Subcutaneous preadipocyte (primary cell): Measurements from ENCODE around the gene ZNF548. TPM values are rescaled to one million over a fixed set of nuclear protein-coding genes. Genes with fewer than 3 reads are reported as not detected.

ENCODE experiments used
- total RNA-seq: library from RNA; depleted of rRNA; stranded (reverse); fragments of >200 nt; gene quantifications from 2 replicates; pipeline ENCODE4 v1.2.3, GENCODE V29; 2012

Gene ZNF548
- 10.9 and 11.0 TPM in 2 replicates for total RNA-seq

DNA sequence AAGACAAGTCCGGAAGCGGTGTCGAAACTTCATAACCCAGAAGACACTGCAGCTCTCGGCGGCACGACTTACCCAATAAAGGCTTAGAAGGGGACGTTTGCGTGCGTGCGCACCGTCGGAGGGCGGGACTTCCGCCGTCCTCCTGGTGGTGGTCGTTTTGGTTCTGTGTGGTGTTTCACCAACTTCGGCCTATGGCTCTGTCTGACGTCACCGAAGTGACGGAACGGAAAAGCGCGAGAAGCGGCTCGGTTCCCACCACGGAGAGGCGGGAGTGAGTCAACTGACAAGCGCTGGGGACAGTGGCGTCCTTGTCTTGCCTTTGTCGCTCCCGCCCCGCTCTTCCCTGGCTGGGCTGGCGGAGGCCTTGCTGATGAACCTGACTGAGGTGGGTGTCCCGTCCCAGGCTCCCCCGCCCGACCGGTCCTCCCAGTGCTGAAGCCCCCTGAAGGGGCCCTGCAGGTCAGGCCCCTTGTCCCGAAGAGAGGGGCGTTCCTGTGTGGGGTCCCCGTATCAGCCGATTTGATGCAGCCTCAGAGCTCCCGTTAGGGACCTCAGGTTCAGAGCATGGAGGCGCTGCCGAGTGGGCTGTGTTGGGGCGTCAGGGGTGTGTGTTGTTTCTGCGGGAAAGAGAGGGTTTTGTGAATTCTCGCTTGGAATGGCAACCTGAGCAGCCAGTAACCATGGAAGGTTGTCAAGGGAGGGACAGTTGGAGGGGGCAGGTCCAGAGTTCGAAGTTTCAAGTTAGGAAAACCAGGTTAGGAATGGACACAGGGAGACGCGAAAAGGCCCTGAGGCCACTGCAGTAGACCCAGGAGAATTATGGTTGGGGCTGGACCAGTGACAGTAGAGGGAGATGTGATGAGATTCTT lies at the start of gene ZNF548:
Gene ZNF548, plus strand, starts transcription at position 125 of the 869 bp plus-strand sequence. Its CDS starts 246 bp downstream, at position 371.

GRCh38 chr19:57350877-57351805 lies 38.5 kb upstream of the ZNF548 start, which contains the start of gene ZNF304:
TSS of gene ZNF304 (plus strand) at chr19:57351271. CDS start at chr19:57351665, 394 bp downstream.

GRCh38 chr19:57362997-57363687 lies 26.5 kb upstream of the ZNF548 start, which contains the start of the genes TRAPPC2B and ZNF547:
TSS of gene TRAPPC2B (plus strand) at chr19:57363551. CDS start at chr19:57364834, 1,283 bp downstream.
TSS of gene ZNF547 (plus strand) at chr19:57363551. CDS start at chr19:57368556, 5,005 bp downstream.

GRCh38 chr19:57410877-57411671 lies 21.4 kb downstream of the ZNF548 start, which contains the start of gene ZNF17:
TSS of gene ZNF17 (plus strand) at chr19:57411161. CDS start at chr19:57413616, 2,455 bp downstream.

DNA sequence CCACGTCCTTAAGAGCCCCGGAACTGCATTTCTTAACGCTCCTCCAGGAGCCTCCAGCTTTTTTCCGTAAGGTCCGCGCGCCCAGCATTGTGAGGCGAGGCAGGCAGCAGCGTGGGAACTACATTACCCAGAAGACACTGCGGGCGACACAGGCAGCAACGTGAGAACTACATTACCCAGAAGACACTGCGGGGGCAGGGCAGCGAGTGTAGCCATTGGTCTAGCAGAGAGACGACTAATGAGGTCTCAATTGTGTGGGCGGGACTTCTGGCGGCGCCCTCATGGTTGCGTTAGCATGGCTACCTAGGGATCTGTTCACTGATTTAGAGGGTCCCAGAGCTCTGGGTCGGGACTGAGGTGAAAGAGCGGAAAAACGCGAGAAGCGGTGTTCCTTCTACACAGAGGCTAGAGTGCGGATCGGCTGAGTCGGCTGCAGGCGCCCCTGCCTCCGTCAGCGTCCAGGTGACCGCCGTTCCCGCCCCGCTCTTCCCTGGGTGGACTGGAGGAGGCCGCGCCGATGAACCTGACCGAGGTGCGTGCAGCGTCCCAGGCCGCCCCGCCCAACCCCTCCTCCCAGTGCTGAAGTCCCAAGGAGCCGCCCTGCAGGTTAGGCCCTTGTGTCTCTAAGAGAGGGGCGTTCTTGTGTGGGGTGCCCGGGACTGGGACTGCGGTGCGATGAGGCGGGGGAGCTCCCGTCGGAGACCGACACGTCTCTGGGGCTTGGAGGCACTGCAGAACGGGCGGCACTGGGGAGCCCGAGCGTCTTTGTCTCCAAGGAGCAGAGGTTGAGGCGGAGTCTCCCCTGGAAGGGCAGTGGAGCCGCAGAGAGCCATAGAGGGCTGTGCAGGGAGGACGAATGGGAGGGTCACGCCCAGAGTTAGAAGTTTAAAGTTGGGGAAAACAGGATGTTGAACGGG lies 45.7 kb downstream of the ZNF548 start, which contains the start of gene ZNF749:
Gene ZNF749, plus strand, starts transcription at position 264 of the 917 bp plus-strand sequence. Its CDS starts 254 bp downstream, at position 518.

Other genes with a start within 250 kb of the ZNF548 start
- gene ZIM3, start 244.7 kb upstream of the ZNF548 start, total RNA-seq = not detected in 2 replicates
- not detected in 2 replicates for gene DUXA, start 222.4 kb upstream of the ZNF548 start, total RNA-seq
- 12.5 and 18.4 TPM in 2 replicates for gene ZNF264, start 198.4 kb upstream of the ZNF548 start, total RNA-seq
- 0.39 and 0.73 TPM in 2 replicates for gene AURKC, start 158.8 kb upstream of the ZNF548 start, total RNA-seq
- gene ZNF805, start 149.2 kb upstream of the ZNF548 start, total RNA-seq = 16.2 and 17.4 TPM in 2 replicates
- 44.2 and 54.4 TPM in 2 replicates for gene ZNF460, start 109.4 kb upstream of the ZNF548 start, total RNA-seq
- 5.9 and 7.0 TPM in 2 replicates for gene ZNF543, start 69.4 kb upstream of the ZNF548 start, total RNA-seq
- 6.2 and 6.5 TPM in 2 replicates for gene ZNF304, start 38.6 kb upstream of the ZNF548 start, total RNA-seq
- 4.5 and 7.3 TPM in 2 replicates for gene TRAPPC2B, start 26.3 kb upstream of the ZNF548 start, total RNA-seq
- 0.73 and 1.8 TPM in 2 replicates for gene ZNF547, start 26.3 kb upstream of the ZNF548 start, total RNA-seq
- gene ZNF17, start 21.3 kb downstream of the ZNF548 start, total RNA-seq = 7.3 and 8.8 TPM in 2 replicates
- 5.9 and 10.9 TPM in 2 replicates for gene ZNF749, start 45.5 kb downstream of the ZNF548 start, total RNA-seq
- gene VN1R1, start 67.3 kb downstream of the ZNF548 start, total RNA-seq = under 0.01 and 0.39 TPM in 2 replicates
- gene ZNF772, start 87.7 kb downstream of the ZNF548 start, total RNA-seq = 7.0 and 10.4 TPM in 2 replicates
- gene ZNF419, start 97.9 kb downstream of the ZNF548 start, total RNA-seq = 5.7 and 7.3 TPM in 2 replicates
- 8.0 and 8.5 TPM in 2 replicates for gene ZNF773, start 110.1 kb downstream of the ZNF548 start, total RNA-seq
- 1.8 and 2.5 TPM in 2 replicates for gene ZNF549, start 137.5 kb downstream of the ZNF548 start, total RNA-seq
- 5.1 and 5.9 TPM in 2 replicates for gene ZNF550, start 170.0 kb downstream of the ZNF548 start, total RNA-seq
- gene ZNF416, start 189.1 kb downstream of the ZNF548 start, total RNA-seq = 3.3 and 4.8 TPM in 2 replicates
- gene ZIK1, start 194.3 kb downstream of the ZNF548 start, total RNA-seq = 4.4 and 4.9 TPM in 2 replicates
- 2.2 and 2.7 TPM in 2 replicates for gene ZNF530, start 210.0 kb downstream of the ZNF548 start, total RNA-seq
- 12.5 and 12.7 TPM in 2 replicates for gene ZNF134, start 224.4 kb downstream of the ZNF548 start, total RNA-seq
- gene ZNF211, start 243.3 kb downstream of the ZNF548 start, total RNA-seq = 4.8 and 7.2 TPM in 2 replicates